DMS 273 (cell line): ENCODE measurements around the gene LMTK2.
"Not testable (repeated sequence)": the region's sequence is repeated elsewhere in the genome, so short reads cannot be mapped to it uniquely, and the experiment has no call there.

Source experiments
- DNase-seq: peaks from one replicate; lab custom pipeline; 2025; ENCODE audit not compliant: unreplicated experiment; lab: John Stamatoyannopoulos, UW

Gene LMTK2

DNA sequence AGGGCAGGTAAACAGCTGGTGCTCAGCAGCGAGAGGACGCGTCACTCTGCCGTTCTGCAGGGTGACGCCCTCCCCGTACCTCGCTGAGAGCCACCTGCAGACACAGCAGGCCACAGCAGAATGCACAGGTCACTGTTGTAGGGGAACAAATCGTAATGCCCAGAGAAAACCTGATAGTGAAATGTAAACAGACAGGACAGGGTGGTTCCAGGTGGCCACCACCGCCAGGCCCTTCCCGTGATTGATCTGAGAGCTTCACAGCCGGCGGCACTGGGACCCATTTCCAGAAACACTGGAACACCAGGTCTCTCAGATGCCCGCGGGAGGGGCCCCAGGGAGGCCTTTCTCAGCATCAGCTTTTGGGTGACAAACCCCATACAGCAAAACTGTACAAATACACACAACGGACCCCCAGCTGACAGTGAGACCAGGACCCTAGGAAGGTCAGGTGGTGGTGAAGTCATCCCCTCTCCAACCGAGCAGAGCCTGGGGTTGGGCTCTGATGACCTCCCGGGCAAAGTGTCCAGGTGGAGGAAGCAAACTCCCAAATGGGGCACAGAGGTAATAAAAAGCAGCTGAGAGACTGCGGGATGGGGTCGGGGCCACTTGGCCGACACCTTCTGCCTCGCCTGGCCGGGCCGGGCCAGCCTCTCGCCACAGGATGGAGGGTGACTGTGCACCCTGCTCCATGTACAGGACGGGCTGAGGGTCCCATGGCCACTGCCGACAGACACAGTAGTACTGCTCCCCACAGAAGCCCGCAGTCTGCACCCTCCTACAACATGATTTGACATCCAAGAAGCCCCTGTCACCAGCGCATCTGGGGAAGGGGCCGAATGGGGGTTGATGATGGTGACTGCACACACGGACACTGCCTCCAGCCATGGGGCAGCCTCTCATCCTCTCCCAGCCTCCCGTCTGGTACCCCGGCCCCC is 109.2 kb downstream of the LMTK2 start:
- DNase-seq: no peak

DNA sequence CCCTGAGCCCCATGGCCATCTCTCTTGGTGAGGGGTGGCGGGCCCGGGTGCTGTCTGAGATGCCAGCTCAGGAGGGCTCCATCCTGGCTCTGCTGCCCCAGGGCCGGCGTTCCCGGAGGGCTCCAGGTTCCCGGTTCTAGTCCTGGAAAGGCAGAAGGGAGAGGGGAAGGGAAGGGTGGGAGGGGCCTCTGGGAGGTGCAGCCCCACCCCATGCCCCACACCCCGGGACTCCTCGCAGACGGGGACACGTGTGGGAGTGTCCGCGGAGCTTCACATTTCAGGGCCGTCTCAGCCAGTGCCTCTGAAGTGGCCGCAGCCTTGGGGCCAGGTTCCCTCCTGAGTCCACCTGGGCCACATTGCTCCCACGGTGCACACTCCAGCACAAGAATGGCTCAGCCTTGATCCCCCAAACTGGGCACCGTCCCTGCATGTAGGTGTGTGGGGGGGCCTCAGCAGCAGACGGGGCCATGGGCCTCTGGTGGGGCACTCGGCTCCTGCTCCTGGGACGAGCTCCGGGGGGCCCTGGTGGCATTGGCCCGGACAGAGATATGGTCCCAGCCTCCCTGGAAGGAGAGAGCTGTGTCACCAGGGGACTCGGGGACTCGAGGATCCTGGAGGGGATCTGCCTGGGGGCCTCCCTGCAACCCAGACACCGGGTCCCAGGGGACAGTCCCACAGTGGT is 110.4 kb downstream of the LMTK2 start:
- no peak for DNase-seq

DNA sequence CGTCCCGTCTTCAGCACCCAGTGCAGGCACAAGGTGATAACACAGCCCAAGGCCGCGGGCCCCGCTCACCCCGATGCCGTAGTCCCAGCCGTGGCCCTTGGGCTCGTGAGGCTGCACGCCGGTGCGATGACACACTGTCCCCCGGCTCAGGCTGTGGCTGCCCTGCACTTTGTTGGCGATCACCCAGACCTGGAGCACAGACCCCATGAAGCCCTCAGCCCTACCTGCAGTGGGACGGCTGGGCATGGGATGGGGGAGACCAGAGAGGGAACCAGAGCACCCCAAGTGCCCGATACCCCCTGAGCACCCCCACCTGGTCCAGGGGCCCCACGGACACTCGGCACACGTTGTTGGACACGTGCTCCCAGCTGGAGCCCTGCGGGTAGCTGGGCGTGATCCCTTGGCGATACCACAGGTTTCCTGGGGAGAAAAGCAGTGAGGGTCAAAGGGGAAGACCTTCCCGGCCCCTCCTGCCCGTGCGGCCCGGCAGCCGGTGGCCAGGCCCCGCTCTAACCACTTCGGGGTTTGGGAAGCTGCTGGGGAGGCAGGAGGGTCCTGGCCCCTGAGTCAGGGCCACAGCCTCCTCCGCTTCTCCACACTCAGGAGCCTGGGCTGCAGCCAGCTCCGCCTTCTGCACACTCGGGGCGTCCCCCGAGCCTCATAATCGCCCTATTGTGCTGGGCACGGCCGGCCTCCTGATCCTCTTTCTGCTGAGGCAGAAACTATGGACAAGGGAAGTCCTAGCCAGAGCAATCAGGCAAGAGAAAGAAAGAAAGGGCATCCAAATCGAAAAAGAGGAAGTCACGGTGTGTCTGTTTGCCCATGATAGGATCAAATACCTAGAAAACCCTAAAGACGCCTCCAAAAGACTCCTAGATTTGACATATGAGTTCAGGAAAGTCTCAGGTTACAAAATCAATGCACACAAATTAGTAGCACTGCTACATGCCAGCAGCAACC is 111.2 kb downstream of the LMTK2 start:
- DNase-seq: peak; percentile 39

DNA sequence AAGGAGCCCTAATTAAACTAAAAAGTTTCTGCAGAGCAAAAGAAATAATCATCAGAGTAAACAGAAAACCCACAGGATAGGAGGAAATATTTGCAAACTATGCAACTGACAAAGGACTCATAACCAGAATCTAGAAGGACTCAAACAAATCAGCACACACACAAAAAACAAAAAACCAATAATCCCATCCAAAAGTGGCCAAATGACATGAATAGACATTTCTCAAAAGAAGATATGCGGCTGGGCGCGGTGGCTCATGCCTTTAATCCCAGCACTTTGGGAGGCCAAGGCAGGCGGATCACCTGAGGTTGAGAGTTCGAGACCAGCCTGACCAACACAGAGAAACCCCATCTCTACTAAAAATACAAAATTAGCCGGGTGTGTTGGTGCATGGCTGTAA is 112.7 kb downstream of the LMTK2 start:
- not testable (repeated sequence) for DNase-seq

DNA sequence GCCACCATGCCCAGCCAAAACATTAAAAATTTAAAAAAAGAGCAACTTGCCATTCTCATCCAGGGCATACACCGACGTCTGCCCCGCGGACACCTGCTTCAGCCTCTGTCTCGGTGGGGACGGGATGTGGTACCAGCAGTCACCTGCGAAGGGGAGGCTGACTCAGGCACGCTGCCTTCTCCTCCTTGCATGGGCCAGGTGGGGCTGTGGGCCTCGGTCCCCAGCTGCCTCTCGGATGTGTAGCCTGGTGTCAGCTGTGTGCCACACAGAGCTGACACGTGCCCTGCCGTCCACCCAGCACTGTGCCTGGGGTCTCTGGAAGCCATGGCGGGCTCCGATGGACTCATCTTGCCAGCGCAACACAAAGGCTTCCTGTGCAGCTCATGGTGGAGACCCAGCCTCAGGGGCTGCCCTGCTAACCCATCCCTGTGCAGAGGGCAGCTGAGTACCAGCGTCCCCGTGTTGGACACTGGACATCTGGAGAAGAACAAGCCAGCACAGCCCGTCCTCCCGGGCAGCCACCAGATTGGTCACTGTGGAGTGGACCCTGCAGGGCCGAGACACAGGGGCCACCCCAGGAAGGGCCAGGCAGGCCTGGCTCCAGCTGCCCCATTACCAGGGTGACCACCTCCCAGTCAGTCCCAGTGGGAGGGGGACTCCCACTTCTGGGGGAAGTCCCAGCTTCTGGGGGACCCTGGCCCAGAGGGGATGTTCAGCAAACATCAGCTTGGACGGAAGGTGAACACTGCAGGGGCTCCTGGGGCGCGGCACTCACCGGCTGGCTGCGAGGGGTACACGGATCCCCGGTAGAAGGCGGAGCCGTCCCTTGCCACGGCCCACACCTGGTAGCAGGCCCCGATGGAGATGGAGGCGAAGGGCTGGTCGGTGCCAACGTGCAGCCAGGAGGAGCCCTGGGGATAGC is 115.2 kb downstream of the LMTK2 start:
- no peak for DNase-seq

DNA sequence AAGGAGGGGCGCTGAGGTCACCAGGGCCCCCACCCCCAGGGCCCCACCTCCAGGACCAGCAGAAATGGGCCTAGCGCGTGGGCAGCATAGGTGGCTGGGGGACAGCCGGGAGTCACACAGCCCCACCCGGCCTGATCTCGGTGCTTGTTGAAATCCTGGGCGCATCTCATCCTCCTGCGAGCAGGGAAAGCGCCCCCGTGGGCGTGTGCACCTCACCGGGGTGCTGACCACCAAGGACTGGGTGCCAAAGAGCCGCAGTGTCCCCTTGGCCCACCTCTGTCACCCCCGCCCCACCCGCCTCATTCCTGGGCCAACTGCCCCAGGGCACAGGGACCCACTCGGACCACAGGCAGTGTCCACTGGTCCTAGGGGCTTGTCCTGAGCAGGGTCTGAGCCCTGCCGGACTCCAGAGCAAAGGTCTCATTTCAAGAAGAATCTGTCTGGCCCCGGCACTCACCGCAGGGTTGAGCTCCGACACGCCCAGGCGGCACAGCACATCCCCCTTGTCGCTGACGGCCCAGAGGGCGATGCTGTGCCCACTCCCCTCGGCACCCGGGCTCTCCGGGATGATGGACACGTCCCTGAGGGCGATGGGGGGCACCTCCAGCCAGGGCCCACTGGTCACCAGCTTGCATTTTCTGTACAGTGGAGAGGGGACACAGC is 116.0 kb downstream of the LMTK2 start:
- no peak for DNase-seq

DNA sequence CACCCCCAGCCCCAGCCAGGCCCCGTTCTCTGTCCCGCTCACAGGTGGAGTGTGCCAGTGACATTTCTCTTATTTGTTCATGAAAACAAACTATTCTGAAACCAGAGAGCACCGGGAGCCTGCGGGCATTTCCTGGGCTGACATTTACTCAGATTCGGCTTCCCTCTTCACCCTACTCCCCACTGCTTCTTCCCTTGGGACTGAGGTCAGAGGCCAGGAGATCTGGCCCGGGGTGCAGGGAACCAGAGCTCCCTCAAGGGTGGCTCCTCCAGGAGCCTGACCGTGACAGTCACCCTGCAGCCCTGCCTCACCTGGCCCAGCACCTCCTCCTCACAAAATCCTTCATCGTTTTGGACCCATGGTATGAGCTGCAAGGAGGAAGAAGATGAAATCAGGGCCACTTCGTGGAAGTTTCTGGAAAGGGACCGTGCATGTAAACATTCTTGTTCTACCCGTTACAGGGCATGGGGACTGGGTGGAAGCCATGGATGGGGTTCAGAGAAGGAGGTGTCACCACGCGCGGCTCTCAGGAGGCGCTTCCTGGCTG is 116.8 kb downstream of the LMTK2 start:
- DNase-seq: no peak

DNA sequence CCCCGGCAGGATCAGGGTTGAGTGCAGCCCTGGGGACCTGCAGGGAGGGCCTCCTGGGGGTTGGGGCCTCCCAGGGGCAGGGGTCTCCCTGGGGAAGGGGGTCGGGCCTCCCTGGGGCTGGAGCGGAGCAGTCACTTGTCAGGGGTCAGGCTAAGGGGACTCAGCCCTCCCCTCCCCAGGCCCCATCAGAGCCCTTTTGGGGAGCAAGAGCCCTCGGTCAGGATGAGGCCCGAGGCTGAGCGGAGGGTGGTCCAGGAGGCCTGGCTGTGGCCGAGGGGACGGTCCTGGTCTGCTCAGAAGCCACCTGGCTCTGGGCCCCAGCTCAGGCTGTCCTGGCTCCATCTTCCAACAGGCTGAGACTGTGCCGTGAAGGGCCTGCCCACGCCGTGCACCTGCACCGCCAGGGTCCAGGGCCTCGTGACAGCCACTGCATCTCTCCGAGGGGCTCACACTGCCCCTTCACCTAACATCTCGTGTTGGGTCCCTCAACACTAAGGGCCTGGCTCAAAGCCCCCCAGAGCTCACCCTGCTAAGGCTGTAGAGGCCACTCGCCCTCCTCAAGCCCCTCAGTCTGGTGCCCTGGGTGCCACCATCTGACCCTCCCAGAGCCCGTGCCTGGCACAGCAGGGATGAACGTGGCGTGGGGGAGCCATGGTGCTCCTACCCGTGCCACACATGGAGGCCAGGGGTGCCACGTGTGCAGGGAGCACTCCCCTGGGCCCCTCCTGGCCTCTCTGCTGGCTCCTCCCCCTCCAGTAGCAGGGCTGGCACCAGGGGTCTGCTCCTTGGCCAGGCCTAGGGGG is 117.4 kb downstream of the LMTK2 start:
- DNase-seq: no peak

DNA sequence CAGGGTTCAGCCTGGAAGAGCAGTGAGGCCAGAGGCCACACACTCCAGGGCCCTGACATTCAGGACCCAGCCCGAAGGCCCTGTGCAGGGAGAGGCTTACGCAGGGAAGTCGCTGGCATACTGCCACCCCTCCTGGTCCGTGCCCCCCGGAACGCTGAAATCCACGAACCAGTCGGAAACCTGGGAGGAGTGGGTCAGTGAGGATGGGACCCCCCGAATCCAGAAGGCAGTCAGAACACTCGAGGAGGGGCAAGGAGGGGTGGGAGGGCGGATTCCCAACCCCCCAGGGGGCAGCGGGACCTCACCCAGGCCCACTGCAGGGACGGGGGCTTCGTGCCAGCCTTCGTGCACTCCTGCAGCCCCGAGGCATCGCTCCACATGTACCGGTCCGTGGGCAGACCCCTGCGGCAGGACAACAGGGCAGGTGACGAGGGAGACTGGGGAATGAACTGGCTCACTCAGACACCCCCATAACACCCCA is 118.1 kb downstream of the LMTK2 start:
- DNase-seq: no peak

DNA sequence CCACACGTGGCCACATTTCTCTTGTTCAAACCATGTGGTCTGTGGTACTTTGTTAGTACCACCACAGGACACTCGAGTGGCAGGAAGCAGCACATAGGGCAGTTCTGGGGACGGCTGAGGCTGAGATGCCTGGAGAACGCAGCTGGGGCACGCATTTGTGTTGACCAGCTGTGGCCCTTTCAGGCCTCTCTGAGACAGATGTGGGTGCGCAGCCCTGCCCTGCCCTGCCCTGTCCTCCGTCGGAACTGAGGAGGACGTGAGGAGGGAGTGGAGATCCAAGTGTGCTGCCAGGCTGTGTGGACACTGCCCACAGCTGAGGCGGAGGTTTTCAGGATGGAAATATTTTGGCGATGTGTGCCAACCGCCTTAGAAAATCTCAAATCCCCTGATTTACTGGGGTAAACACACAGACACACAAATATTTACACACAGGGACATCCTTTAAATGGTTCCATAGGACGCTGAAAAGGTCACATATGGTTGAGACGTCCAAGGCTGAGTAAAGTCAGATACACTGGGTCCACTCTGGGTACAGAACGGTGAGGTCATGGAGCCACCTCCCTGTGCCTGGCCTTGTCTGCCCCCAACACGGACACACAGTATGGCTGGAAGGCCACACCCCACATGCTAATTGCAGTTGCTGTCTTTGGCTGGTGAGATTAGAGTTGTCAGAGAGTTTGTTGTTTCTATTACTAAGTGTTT is 119.4 kb downstream of the LMTK2 start:
- no peak for DNase-seq

DNA sequence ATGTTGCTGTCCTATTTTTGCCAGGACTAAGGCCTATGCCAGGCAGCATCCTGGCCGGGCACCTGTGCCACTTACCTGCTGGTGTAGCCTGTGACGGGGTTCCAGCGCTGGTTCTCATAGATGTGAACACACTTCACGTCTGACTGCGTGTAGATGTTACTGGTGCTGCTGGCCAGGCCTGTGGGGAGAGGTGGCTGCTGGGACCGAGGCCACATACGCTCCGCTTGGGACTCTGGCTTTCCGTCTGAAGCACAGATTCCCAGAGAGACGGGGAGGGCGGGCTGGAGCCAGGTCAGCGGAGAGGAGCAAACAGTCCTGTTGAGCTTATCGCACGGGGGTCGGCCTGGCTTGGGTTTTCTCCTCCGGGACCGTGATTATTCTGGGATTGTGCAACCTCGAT is 121.3 kb downstream of the LMTK2 start:
- DNase-seq: no peak

DNA sequence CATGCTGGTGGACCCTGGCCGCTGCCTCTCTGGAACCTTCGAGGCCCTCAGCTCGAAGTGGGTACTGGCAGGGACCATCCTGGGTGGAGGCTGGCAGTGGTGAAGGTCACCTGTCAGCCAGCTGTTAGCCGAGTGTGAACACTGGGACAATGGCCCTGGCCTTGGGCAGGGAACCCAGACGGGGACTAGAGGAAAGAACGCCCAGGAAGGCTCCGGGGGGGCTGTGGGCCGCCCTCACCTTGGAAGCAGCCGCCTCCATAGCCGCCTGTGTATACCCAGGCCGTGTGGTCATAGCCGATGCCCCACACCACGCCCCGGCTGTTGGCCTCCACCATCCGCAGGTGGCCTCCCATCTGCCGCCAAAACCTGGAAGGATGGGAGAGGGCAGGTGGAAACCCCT is 122.1 kb downstream of the LMTK2 start:
- DNase-seq: no peak

DNA sequence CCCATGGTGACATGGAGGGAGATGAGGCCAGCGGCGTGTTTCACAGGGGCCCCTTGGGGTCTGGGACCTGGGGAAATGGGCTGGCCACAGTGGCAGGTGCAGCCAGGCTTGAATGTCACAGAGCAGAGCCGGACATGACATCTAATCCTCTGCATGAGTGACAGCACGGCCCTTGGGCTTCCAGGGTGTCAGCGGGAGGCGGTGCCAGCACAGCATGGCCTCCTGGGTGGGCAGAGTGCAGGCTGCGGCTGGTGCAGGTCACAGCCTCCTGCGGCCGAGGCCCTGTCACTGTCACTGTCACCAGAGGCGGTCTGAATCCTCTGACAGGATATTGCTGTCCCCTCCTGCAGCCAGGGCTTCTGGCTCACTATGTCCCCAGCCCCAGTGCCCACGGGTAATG is 122.8 kb downstream of the LMTK2 start:
- no peak for DNase-seq

DNA sequence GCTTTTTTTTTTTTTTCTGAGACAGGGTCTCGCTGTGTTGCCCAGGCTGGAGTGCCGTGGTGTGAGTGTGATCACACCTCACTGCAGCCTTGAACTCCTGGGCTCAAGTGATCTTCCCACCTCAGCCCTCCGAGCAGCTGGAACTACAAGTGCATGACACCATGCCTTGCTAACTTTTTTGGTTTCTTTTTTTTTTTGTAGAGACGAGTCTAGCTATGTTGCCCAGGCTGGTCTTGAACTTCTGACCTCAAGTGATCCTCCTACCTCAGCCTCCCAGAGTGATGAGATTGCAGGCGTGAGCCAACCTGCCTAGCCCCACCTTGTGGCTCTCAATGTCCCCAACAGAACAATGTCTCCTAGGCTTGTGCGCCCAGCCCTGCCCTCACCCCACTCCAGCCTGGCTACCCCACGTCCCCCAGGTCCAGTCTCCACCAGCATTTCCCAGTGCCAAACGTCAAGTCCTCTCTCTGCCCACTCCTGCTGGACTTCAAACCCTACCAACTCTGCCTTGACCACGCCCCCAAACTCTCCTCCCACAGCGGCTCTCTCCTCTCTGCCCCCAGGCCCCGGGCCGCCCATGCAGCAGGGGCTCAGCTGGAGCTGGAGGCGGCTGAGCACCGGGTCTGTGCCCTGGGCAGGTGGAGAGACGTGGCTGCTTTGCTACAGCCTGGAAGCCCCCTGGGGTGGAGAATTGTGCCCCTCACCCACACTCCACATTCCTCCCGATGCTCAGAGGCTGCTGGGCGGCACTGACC is 123.5 kb downstream of the LMTK2 start:
- DNase-seq: no peak

DNA sequence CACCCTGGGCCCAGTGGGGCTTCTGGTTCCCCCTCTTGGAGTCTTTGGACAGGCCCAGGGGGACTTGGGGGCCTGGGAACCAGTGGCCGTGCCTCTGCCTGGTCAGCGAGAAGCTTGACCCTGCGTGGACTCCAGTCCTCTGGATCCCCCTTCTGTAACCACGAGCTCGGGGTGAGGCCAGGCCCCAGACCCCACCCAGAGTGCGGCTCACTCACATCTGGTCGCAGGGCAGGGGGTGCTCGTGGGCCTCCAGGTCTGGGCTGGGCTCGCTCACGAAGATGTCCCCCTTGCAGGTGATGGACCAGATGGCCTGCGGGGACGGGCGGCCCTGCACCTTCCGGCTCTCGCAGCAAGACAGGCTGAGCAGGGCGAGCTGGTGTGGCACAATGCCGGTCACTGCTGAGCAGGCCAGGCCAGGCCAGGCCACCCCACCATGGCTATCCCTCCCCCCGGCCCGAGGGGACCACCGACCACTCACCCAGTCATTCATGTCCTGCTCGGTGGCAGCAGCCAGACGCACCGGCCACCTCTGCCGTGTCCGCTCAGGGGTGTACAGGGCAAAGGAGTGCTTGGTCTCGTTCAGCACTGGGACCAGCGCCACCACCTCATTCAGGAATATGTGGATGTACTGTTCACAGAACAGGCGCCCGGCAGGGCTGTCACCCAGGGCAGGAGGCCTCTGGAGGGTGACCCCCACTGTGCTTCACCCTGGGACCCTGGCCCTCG is 124.2 kb downstream of the LMTK2 start:
- DNase-seq: no peak

DNA sequence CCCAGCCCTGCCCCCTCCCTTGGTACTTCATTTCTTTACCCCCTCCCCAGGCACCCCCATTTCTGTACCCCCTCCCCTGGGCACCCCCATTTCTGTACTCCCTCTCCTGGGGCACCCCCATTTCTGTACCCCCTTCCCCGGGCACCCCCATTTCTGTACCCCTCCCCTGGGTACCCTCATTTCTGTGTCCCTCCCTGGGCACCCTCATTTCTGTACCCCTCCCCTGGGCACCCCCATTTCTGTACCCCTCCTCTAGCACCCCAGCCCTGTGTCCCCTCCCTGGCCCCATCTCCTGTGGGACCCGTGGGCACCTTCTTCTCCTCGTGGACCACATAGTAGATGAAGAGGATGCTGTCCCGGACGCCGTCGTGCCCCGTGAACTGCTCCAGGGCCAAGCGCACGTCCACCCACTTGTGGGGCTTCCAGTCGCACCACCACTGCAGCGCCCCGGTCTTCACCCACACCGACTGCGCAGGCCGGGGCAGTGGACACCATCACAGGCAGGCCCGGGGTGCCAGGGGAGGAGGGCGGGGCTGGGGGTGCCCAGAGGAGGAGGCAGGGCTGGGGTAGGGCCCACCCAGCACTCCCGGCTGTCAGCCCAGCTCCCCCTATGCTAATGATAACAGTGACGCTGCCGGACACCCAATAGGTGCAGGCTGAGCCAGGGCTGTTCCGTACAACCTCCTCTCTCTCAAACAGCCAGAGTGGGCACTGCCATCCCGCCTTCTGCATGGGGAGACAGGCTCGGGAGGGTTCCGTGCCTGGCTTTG is 125.0 kb downstream of the LMTK2 start:
- DNase-seq: no peak
